PFSK-1 (cell line): ENCODE measurements around the gene DDHD1.

Source experiments
- POLR2AphosphoS5 ChIP-seq: IDR thresholded peaks from 2 replicates; pipeline ENCODE4 v1.6.1; 2012; ENCODE audit warnings: low read depth, mild to moderate bottlenecking, control low read depth, low read length, moderate library complexity
- SIN3A ChIP-seq: IDR thresholded peaks from 2 replicates; pipeline ENCODE4 v1.6.1; 2012; ENCODE audit warnings: mild to moderate bottlenecking, low read length, moderate library complexity, borderline replicate concordance; ENCODE audit not compliant: insufficient read depth
- TF ChIP-seq, protein P1 (sequence below), 2 experiments: IDR thresholded peaks; 2 replicates each; pipeline versions ENCODE4 v1.6.1 to v1.8.0; 2011 to 2012; ENCODE audit warnings: low read depth in 2 of 2, low read length in 2 of 2, control low read depth in 1 of 2, inconsistent platforms in 1 of 2, mild to moderate bottlenecking in 1 of 2, moderate library complexity in 1 of 2; ENCODE audit not compliant: insufficient read depth in 1 of 2

DNA sequence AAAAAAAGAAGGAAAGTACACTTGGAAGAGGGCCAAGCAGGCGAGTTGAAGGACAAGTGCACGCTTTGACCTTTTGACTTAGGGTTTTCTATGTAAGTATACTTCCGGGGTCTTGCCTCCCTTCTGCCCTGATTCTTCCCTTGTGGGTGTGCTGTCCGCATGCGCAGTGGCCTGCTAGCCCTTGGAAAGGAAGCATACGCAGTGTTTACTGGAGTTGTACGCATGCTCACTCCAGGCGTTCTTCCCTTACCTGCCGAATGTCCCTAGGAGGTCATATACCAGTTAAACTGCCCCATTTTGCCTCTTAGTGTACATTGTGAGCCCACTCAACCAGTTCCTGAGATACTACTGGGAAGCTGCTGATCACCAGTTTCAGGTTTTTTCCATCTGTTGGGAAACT lies 15.7 kb upstream of the DDHD1 start:
- TF ChIP-seq SIN3A = no peak
- TF ChIP-seq POLR2AphosphoS5 = no peak
- TF ChIP-seq, protein P1, sequence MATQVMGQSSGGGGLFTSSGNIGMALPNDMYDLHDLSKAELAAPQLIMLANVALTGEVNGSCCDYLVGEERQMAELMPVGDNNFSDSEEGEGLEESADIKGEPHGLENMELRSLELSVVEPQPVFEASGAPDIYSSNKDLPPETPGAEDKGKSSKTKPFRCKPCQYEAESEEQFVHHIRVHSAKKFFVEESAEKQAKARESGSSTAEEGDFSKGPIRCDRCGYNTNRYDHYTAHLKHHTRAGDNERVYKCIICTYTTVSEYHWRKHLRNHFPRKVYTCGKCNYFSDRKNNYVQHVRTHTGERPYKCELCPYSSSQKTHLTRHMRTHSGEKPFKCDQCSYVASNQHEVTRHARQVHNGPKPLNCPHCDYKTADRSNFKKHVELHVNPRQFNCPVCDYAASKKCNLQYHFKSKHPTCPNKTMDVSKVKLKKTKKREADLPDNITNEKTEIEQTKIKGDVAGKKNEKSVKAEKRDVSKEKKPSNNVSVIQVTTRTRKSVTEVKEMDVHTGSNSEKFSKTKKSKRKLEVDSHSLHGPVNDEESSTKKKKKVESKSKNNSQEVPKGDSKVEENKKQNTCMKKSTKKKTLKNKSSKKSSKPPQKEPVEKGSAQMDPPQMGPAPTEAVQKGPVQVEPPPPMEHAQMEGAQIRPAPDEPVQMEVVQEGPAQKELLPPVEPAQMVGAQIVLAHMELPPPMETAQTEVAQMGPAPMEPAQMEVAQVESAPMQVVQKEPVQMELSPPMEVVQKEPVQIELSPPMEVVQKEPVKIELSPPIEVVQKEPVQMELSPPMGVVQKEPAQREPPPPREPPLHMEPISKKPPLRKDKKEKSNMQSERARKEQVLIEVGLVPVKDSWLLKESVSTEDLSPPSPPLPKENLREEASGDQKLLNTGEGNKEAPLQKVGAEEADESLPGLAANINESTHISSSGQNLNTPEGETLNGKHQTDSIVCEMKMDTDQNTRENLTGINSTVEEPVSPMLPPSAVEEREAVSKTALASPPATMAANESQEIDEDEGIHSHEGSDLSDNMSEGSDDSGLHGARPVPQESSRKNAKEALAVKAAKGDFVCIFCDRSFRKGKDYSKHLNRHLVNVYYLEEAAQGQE (IDR thresholded peaks at IDR 0.05; ENCODE audit: insufficient read depth in 1 of 2, low read depth in 2 of 2, low read length in 2 of 2) = no peak
